A673 (cell line): Measurements from ENCODE around the gene TSR2.

Source experiments
- CTCF ChIP-seq: fragments of 300-800, 200-600 bp; sonication (generic); conservative IDR thresholded peaks from 2 replicates; pipeline ENCODE4 v1.5.1; 2017; ENCODE audit warnings: low read depth, mild to moderate bottlenecking, antibody characterized with exemption, low read length, moderate library complexity, mixed read lengths
- EZH2 ChIP-seq: fragments of 200-600 bp; sonication (generic); IDR thresholded peaks from 2 replicates; pipeline ENCODE4 v1.6.1; 2017; ENCODE audit warnings: borderline replicate concordance, low read depth, mild to moderate bottlenecking, mixed read lengths, antibody characterized with exemption, low read length; ENCODE audit not compliant: poor library complexity, severe bottlenecking

DNA sequence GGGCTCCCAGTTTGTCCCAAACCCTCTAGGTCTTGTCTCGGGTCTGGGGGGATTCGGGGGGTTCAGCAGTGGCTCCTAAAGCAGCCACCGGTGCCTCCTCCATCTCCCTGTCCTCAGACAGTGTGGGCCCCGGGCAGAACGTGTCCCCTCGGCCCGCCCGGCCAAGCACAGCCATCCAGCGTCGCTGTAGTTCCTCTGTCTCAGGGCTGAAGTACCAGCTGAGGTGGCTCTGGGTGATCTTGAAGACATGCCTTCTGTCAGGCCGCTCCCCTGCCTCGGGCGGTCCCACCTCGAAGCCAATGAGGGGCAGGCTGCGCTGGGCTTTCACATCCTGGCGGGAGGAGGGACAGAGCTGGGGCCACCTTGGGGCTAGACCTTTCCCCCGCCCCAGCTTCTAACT, 5.9 kb downstream of the TSR2 start:
- TF ChIP-seq CTCF (no peak), EZH2 (no peak)
